CD4-positive, alpha-beta T cell (primary cell): ENCODE data around the gene NXPH4. TPM values are rescaled to one million over a fixed set of nuclear protein-coding genes. Genes with fewer than 3 reads are reported as not detected.

ENCODE experiments used
- ATAC-seq: fragments of 200-7000 bp; cut with Tn5 transposase; one replicate; pipeline ENCODE4 v1.10.0; 2022; ENCODE audit warnings: mild to moderate bottlenecking; ENCODE audit not compliant: poor library complexity
- CTCF ChIA-PET: fragments of 350-600 bp; sonication (Branson Sonifier 250); formaldehyde crosslinking; loops from one replicate; lab custom pipeline; 2021; ENCODE audit warnings: antibody characterized with exemption, inconsistent platforms; lab: Charles Lee
- POLR2A ChIA-PET: fragments of 350-600 bp; sonication (Branson Sonifier 250); formaldehyde crosslinking; loops from one replicate; lab custom pipeline; 2021; ENCODE audit warnings: antibody characterized with exemption, inconsistent platforms; lab: Charles Lee
- DNase-seq, 14 experiments: peaks; one replicate each; pipeline ENCODE4 v3.0.0-alpha.2; 2013 to 2020; ENCODE audit warnings: mixed read lengths in 2 of 14
- H3K27ac ChIP-seq, 2 donors: one replicate each; pipeline versions ENCODE4 v1.5.1 to v1.7.0; 2013; ENCODE audit warnings: low read length in 2 of 2, low read depth in 1 of 2, mild to moderate bottlenecking in 1 of 2
- H3K27me3 ChIP-seq, 2 experiments: 1 replicate in 1 of 2; 2 replicates in 1 of 2; pipeline versions ENCODE4 v1.6.1 to v1.7.0; 2013; ENCODE audit warnings: low read length in 2 of 2, control low read depth in 1 of 2, mild to moderate bottlenecking in 1 of 2, moderate library complexity in 1 of 2; ENCODE audit not compliant: insufficient read depth in 2 of 2, control insufficient read depth in 1 of 2
- H3K36me3 ChIP-seq: one replicate; pipeline ENCODE4 v1.6.1; 2013; ENCODE audit warnings: low read length, control low read depth; ENCODE audit not compliant: insufficient read depth
- H3K4me1 ChIP-seq: one replicate; pipeline ENCODE4 v1.6.1; 2013; ENCODE audit warnings: low read length, control low read depth; ENCODE audit not compliant: insufficient read depth
- H3K4me3 ChIP-seq: one replicate; pipeline ENCODE4 v1.5.1; 2013; ENCODE audit warnings: mild to moderate bottlenecking, low read length, moderate library complexity
- H3K9me3 ChIP-seq, 2 experiments: 1 replicate in 1 of 2; 2 replicates in 1 of 2; pipeline versions ENCODE4 v1.6.1 to v1.7.0; 2013; ENCODE audit warnings: low read length in 2 of 2, mild to moderate bottlenecking in 2 of 2, control low read depth in 1 of 2, moderate library complexity in 1 of 2; ENCODE audit not compliant: control insufficient read depth in 1 of 2, insufficient read depth in 1 of 2
- H3K27ac Mint-ChIP-seq: one replicate; pipeline ENCODE4 v1.8.0; 2020; ENCODE audit warnings: mixed read lengths
- H3K27me3 Mint-ChIP-seq: one replicate; pipeline ENCODE4 v1.8.0; 2021; ENCODE audit warnings: mixed read lengths
- H3K36me3 Mint-ChIP-seq: one replicate; pipeline ENCODE4 v1.8.0; 2021; ENCODE audit warnings: low read depth, mixed read lengths
- H3K4me1 Mint-ChIP-seq: one replicate; pipeline ENCODE4 v1.8.0; 2021; ENCODE audit warnings: low read depth, mixed read lengths
- H3K4me3 Mint-ChIP-seq: one replicate; pipeline ENCODE4 v1.8.0; 2020; ENCODE audit warnings: mild to moderate bottlenecking, mixed read lengths
- H3K9me3 Mint-ChIP-seq: one replicate; pipeline ENCODE4 v1.8.0; 2020; ENCODE audit warnings: mixed read lengths
- intact Hi-C, 2 experiments: fragments of 100-400 bp; cut with DNase I in 1 of 2; cut with micrococcal nuclease in 1 of 2; formaldehyde crosslinking; loops; one replicate each; pipeline versions ENCODE4 v1.15.1 to v1.9.0; 2023 to 2025; cut with DNase I, micrococcal nuclease
- total RNA-seq, 174 experiments: library from RNA in 2 of 174; stranded (reverse) in 2 of 174; gene quantifications; one replicate each; pipeline ENCODE4 v1.2.3 and lab custom pipeline; 2021 to 2026
- TF ChIP-seq, protein P1 (sequence below): fragments of 200-600 bp; IDR thresholded peaks from one replicate; pipeline ENCODE4 v1.8.0; 2022; ENCODE audit warnings: antibody characterized with exemption, mild to moderate bottlenecking

Gene NXPH4
- total RNA-seq, 2 experiments from 2014 or later = not detected

- Mint-ChIP-seq H3K4me1 (no peaks in the 10 kb centered on the region), H3K27me3 (no peaks in the 10 kb centered on the region), H3K36me3 (no peaks in the 10 kb centered on the region), H3K4me3 (no peak overlapping the region), H3K9me3 (no peaks in the 10 kb centered on the region), H3K27ac (no peak overlapping the region)
- Histone ChIP-seq H3K9me3 (no peaks in the 10 kb centered on the region), H3K4me1 (peaks cover 6% of the 10 kb centered on the region), H3K27ac (no peak overlapping the region), H3K27me3 (no peaks in the 10 kb centered on the region), H3K4me3 (no peak overlapping the region), H3K36me3 (no peaks in the 10 kb centered on the region)
- ATAC-seq (no peak), DNase-seq (no peak)
- POLR2A ChIA-PET = no interaction called here
- CTCF ChIA-PET = interaction anchor here (1.2 kb wide), 1 partner anchor 73 kb away, joined by 3 read pairs; no protein-coding TSS in a partner anchor
- TF ChIP-seq, protein P1, sequence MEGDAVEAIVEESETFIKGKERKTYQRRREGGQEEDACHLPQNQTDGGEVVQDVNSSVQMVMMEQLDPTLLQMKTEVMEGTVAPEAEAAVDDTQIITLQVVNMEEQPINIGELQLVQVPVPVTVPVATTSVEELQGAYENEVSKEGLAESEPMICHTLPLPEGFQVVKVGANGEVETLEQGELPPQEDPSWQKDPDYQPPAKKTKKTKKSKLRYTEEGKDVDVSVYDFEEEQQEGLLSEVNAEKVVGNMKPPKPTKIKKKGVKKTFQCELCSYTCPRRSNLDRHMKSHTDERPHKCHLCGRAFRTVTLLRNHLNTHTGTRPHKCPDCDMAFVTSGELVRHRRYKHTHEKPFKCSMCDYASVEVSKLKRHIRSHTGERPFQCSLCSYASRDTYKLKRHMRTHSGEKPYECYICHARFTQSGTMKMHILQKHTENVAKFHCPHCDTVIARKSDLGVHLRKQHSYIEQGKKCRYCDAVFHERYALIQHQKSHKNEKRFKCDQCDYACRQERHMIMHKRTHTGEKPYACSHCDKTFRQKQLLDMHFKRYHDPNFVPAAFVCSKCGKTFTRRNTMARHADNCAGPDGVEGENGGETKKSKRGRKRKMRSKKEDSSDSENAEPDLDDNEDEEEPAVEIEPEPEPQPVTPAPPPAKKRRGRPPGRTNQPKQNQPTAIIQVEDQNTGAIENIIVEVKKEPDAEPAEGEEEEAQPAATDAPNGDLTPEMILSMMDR = no peak
- intact Hi-C loops = no loop called here
Observed at GRCh38 chr12:57185403-57185802, 31.2 kb upstream of the NXPH4 start.

DNA sequence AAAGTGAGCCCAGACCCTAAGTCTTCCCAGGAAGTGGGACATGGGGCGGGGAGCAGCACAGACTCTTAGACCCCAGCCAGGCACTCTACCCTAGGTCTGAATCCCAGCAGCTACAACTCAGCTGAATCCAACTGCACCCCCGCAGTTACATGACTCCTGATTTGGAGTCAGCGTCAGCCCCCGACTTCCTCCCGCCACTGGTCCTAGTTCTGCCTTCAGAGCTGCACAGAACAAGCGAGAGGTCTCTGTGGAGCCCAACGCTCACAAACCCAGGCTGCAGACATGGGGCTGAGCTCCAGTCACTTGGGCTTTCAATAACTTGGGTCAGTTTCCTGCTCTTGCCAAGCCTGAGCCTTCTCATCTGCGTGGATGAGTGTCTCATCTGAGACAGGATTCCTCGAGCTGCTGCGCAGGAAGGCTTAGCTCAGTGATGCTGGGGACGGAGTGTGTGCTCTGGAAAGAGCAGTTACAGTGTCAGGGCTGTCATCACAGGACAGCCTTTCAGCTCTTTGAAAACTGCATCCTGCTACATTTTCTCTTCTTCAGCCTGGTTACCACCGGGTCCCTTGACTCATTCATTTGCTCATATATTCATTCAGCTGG lies 30.6 kb upstream of the NXPH4 start:
- no peak overlapping the region for H3K27ac ChIP-seq
- no peak overlapping the region for H3K4me3 Mint-ChIP-seq
- H3K9me3 Mint-ChIP-seq = no peaks in the 10 kb centered on the region
- no peaks in the 10 kb centered on the region for H3K27me3 Mint-ChIP-seq
- TF ChIP-seq, protein P1 = no peak
- H3K27ac Mint-ChIP-seq = no peak overlapping the region
- no peak overlapping the region for H3K4me3 ChIP-seq
- ChIA-PET POLR2A (no interaction called here), CTCF (interaction anchor here (0.9 to 1.2 kb wide), 2 partner anchors 27 to 74 kb away, joined by 3 read pairs; no protein-coding TSS in a partner anchor)
- no peaks in the 10 kb centered on the region for H3K27me3 ChIP-seq
- H3K9me3 ChIP-seq = no peaks in the 10 kb centered on the region
- ATAC-seq (no peak), DNase-seq (no peak)
- intact Hi-C loops = no loop called here
- no peaks in the 10 kb centered on the region for H3K4me1 Mint-ChIP-seq
- no peaks in the 10 kb centered on the region for H3K36me3 Mint-ChIP-seq
- peaks cover 6% of the 10 kb centered on the region for H3K4me1 ChIP-seq
- H3K36me3 ChIP-seq = no peaks in the 10 kb centered on the region

DNA sequence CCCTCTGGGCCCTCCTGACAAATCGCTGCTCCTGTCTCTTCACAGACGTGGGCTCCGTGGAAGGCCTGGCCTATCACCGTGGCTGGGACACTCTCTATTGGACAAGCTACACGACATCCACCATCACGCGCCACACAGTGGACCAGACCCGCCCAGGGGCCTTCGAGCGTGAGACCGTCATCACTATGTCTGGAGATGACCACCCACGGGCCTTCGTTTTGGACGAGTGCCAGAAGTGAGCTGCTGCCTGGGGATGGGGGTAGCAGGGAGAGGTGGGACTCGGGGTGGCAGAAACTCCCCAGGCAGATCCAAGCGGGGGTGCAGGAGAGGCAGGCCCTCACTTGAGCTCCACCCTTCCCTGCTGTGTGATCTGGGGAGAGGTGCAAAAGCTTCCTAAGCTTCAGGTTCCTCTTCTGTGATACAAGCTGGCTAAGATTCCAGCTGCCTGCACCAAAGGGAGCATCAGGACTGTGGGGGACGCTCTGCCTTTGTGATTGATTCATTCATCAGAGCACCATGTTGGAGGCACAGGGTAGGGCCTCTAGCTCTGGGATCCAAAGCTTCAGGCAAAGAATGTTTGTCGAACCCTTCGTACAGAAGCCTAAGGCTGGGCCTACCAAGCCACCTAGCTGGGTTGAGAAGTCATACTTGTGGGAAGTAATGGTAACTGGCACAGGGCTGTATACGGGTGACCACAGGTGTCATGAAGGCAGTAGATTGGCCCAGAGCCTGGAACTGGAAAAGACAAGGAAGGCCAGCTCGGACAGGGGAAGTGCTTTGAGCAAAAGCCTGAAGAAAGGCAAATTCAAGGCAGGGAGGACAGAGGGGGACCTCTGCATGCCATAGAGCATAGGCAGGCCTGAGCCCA lies 29.1 kb upstream of the NXPH4 start:
- TF ChIP-seq, protein P1 = no peak
- no peak for ATAC-seq
- ChIA-PET POLR2A (no interaction called here), CTCF (interaction anchor here (2.1 kb wide), 1 partner anchor 63 kb away, joined by 7 read pairs; no protein-coding TSS in a partner anchor)
- Mint-ChIP-seq H3K36me3 (peaks cover 5% of the 10 kb centered on the region), H3K4me1 (no peaks in the 10 kb centered on the region), H3K4me3 (no peak overlapping the region), H3K27me3 (no peaks in the 10 kb centered on the region), H3K27ac (no peak overlapping the region), H3K9me3 (no peaks in the 10 kb centered on the region)
- Histone ChIP-seq H3K36me3 (peaks cover under 1% of the 10 kb centered on the region), H3K27me3 (no peaks in the 10 kb centered on the region), H3K9me3 (no peaks in the 10 kb centered on the region), H3K4me1 (peaks cover 6% of the 10 kb centered on the region), H3K4me3 (no peak overlapping the region), H3K27ac (no peak overlapping the region)
- intact Hi-C loops = no loop called here
- no peak for DNase-seq
